GM10266 (cell line): Measurements from ENCODE around the gene ZBP1.

Experiments used
- DNase-seq: peaks from one replicate; pipeline ENCODE4 v3.0.0; 2012; ENCODE audit errors: extremely low spot score
- CTCF ChIP-seq: IDR thresholded peaks from 2 replicates; pipeline ENCODE4 v1.5.1; 2012; ENCODE audit warnings: mild to moderate bottlenecking, low read depth; ENCODE audit not compliant: control insufficient read depth, insufficient read depth; ENCODE audit errors: missing control alignments

The ZBP1 gene

GRCh38 chr20:57559658-57560553 lies 60.3 kb downstream of the ZBP1 start:
- no peak for DNase-seq
- TF ChIP-seq CTCF, result no peak

- DNase-seq, result no peak
- no peak for TF ChIP-seq CTCF
Measured at GRCh38 chr20:57559289-57559634, 61.0 kb downstream of the ZBP1 start.

GRCh38 chr20:57558614-57559288 lies 61.5 kb downstream of the ZBP1 start:
- no peak for DNase-seq

GRCh38 chr20:57557926-57558613 lies 62.2 kb downstream of the ZBP1 start:
- TF ChIP-seq CTCF, result no peak
- no peak for DNase-seq

More at GRCh38 chr20:57558614-57559288, 61.5 kb downstream of the ZBP1 start:
- no peak for TF ChIP-seq CTCF

GRCh38 chr20:57556980-57557274 lies 63.3 kb downstream of the ZBP1 start:
- no peak for TF ChIP-seq CTCF
- no peak for DNase-seq

- TF ChIP-seq CTCF, result no peak
- no peak for DNase-seq
Measured at GRCh38 chr20:57555457-57556184, 64.6 kb downstream of the ZBP1 start.
